ENCODE data around the gene POLR1E. TPM values are rescaled to one million over a fixed set of nuclear protein-coding genes. Genes with fewer than 3 reads are reported as not detected.

POLR1E gene
- total and polyA plus RNA-seq, 8 donors: 5.5 to 26.4 (median 18.6) TPM

GRCh38 chr9:37531699-37532098 is 46.0 kb downstream of the POLR1E start:
- intact Hi-C loops (cut with DNase I; ENCODE audit: low total_unique reads): no loop called here
- TF ChIP-seq POLR2AphosphoS5 (IDR thresholded peaks at IDR 0.05): no peak
- no peak for TF ChIP-seq CTCF (IDR thresholded peaks at IDR 0.05)
- no peaks in the 10 kb centered on the region for H3K9me3 ChIP-seq
- H3K36me3 ChIP-seq: peaks cover 2 to 76% (median 57%) of the 10 kb centered on the region in 4 donors
- H3K27ac ChIP-seq: peak overlapping the region in 2 of 5 donors; percentile 21 to 66
- no peaks in the 10 kb centered on the region for H3K4me1 ChIP-seq
- no peak overlapping the region for H3K4me3 ChIP-seq
- H3K27me3 ChIP-seq: no peaks in the 10 kb centered on the region
- WGBS, 5 donors: 85 to 90% (median 89%) methylated on average over 13 of the region's 13 CpGs
- no peak for DNase-seq

GRCh38 chr9:37534412-37534811 is 48.7 kb downstream of the POLR1E start:
- no peak overlapping the region for H3K4me3 ChIP-seq
- H3K27ac ChIP-seq: no peak overlapping the region
- no peaks in the 10 kb centered on the region for H3K27me3 ChIP-seq
- DNase-seq: peak in 1 of 2 donors; percentile 20
- H3K4me1 ChIP-seq: no peaks in the 10 kb centered on the region
- TF ChIP-seq POLR2AphosphoS5 (IDR thresholded peaks at IDR 0.05) (no peak), EP300 (IDR thresholded peaks at IDR 0.05) (no peak), POLR2A (IDR thresholded peaks at IDR 0.05) (no peak), CTCF (IDR thresholded peaks at IDR 0.05) (no peak)
- no peaks in the 10 kb centered on the region for H3K9me3 ChIP-seq
- 81 to 91% (median 86%) methylated on average over 7 of the region's 7 CpGs for WGBS, 5 donors
- peaks cover 13 to 76% (median 54%) of the 10 kb centered on the region in 4 donors for H3K36me3 ChIP-seq
- intact Hi-C loops (cut with DNase I; ENCODE audit: low total_unique reads): no loop called here

GRCh38 chr9:37534901-37535300 is 49.2 kb downstream of the POLR1E start:
- no peak overlapping the region for H3K27ac ChIP-seq
- intact Hi-C loops (cut with DNase I; ENCODE audit: low total_unique reads): no loop called here
- H3K4me3 ChIP-seq: no peak overlapping the region
- H3K9me3 ChIP-seq: no peaks in the 10 kb centered on the region
- no peak for DNase-seq
- H3K36me3 ChIP-seq: peaks cover 13 to 76% (median 51%) of the 10 kb centered on the region in 4 donors
- no peaks in the 10 kb centered on the region for H3K27me3 ChIP-seq
- WGBS, 5 donors: 73 to 82% (median 78%) methylated on average over 10 of the region's 10 CpGs
- TF ChIP-seq POLR2A (IDR thresholded peaks at IDR 0.05) (no peak), EP300 (IDR thresholded peaks at IDR 0.05) (no peak), POLR2AphosphoS5 (IDR thresholded peaks at IDR 0.05) (no peak), CTCF (IDR thresholded peaks at IDR 0.05) (no peak)
- no peaks in the 10 kb centered on the region for H3K4me1 ChIP-seq

GRCh38 chr9:37538099-37538498 is 52.4 kb downstream of the POLR1E start:
- H3K4me1 ChIP-seq: peaks cover 0 to 11% (median 7%) of the 10 kb centered on the region in 4 donors
- no peak overlapping the region for H3K27ac ChIP-seq
- WGBS, 5 donors: 83 to 96% (median 90%) methylated on average over 7 of the region's 7 CpGs
- intact Hi-C loops (cut with DNase I; ENCODE audit: low total_unique reads): no loop called here
- H3K36me3 ChIP-seq: peaks cover 13 to 71% (median 49%) of the 10 kb centered on the region in 4 donors
- H3K4me3 ChIP-seq: no peak overlapping the region
- H3K27me3 ChIP-seq: no peaks in the 10 kb centered on the region
- no peaks in the 10 kb centered on the region for H3K9me3 ChIP-seq
- TF ChIP-seq CTCF (IDR thresholded peaks at IDR 0.05) (no peak), POLR2AphosphoS5 (IDR thresholded peaks at IDR 0.05) (no peak), POLR2A (IDR thresholded peaks at IDR 0.05) (no peak), EP300 (IDR thresholded peaks at IDR 0.05) (no peak)
- no peak for DNase-seq

Data from stomach (tissue), 9 donors.